GM18520 (cell line): ENCODE measurements around the gene AKAP12.

ENCODE experiments used
- ATAC-seq: cut with Tn5 transposase; IDR thresholded peaks from one replicate; pipeline ENCODE4 v1.9.1; 2021; ENCODE audit not compliant: unreplicated experiment

AKAP12 gene

GRCh38 chr6:151233731-151234130 lies 6.0 kb upstream of the AKAP12 start:
- ATAC-seq = no peak

DNA sequence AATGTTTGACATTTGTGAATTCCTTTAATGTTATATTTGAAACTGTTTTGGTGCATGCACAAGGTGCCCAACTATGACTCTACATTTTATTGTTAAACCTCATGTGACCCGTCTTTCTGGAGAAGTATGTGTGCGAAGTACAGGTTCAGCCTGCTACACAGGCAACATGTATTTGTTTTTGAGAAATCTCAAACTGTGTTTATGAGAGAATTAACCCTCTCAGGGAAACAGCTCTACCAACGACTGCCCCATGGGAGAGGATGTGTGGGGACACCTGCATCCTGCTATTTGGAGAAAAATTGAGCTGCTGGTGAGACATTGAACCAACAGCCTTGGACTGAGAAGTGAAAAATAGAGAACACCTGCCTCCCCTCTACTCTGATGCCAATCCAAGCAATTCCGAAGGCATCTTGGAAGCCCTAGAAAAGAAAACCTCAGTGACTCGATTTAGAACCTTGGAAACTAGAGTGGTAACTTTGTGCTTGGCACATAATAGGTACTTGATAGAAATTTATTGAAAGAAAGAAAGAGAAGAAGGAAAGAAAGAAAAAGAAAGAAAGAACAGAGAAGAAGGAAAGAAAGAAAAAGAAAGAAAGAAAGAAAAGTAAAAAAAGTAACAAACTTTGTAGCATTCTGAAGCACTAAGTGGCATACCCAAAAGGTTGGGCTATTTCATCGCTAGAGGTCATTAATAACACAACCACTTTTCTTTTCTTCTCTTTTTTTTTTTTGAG lies 2.9 kb upstream of the AKAP12 start:
- no peak for ATAC-seq

DNA sequence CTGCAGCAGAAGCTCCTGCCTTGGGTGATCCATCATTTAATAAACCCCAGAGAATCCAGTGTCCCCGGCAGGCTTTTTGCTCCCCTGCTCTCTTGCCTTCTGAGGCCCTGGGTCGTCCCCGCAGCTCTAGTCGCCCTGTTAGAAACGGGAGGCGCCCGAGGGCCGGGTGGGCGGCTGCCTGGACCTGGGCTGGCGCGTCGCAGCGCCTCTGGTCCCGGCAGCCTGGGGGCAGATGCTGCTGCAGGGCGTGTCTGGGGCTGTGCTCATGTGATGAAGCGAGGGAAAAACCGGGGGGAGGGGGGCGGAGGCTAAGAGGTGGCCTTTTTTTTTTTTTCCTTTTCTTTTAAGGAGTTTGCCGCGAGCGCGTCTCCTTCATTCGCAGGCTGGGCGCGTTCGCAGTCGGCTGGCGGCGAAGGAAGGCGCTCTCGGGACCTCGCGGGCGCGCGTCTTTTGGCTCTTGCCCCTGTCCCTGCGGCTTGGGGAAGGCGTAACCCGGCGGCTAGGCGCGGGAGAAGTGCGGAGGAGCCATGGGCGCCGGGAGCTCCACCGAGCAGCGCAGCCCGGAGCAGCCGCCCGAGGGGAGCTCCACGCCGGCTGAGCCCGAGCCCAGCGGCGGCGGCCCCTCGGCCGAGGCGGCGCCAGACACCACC lies 394 bp downstream of the AKAP12 start:
- no peak for ATAC-seq

GRCh38 chr6:151240791-151241642 lies 1.2 kb downstream of the AKAP12 start:
- ATAC-seq = no peak

DNA sequence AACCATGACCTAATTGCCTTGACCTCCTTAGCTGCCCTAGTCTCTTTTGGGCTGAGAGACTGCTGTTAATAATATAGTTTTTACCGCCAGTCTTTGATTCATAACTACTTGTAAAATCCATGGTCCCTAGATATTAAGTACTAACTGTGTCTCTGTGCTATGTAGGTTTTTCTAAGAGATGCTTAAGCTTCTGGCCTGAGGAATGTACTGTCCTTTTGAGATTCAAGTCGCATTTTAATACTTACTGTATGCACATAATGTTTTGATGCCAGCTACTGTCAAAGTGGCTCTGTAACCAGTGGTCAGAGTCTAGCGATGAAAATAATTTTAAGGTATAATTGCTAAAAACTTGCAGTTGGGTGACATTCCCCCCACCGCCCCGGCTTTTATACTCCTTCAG lies 2.1 kb downstream of the AKAP12 start:
- no peak for ATAC-seq

- no peak for ATAC-seq
Measured at GRCh38 chr6:151242420-151242861, 2.7 kb downstream of the AKAP12 start.

DNA sequence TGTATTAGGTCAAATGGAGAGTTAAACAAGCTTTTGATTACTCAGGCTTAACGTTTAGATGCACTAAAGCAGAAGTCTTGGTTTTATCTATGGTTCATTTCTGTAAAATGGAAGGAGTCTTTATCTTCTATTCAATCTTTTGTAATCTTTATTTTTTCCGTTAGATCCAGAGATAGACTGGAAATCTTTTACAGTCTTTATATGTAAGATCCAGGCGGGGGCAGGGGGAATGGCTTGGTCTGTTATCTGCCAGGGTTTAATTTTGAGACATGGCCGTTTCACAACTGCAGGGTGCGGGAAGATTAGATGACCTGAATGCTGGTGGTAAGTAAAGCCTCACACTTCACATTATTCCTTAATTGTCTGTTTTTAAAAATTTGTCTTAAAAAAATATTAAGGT lies 3.7 kb downstream of the AKAP12 start:
- no peak for ATAC-seq

- ATAC-seq = no peak
Measured at GRCh38 chr6:151247490-151247889, 7.7 kb downstream of the AKAP12 start.

DNA sequence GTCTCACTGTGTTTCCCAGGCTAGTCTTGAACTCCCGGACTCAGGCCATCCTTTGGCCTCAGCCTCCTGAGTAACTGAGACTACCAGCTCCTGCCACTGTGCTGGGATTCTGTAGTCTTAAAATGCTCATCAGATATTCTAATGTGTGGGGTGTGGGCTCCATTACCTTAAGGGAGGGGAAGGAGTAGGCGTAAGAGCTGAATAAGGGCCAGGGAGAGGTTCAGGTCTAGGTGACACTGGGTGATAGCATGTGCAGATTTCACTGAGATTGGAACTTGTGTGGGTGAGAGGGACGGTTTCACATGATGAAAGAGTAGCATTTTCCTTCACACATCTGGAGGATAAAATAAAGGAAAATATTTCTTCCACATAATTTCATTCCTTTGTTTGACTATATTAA lies 8.5 kb downstream of the AKAP12 start:
- no peak for ATAC-seq

- ATAC-seq = no peak
Measured at GRCh38 chr6:151252634-151253033, 12.9 kb downstream of the AKAP12 start.

GRCh38 chr6:151254451-151255081 lies 14.8 kb downstream of the AKAP12 start:
- ATAC-seq = no peak

DNA sequence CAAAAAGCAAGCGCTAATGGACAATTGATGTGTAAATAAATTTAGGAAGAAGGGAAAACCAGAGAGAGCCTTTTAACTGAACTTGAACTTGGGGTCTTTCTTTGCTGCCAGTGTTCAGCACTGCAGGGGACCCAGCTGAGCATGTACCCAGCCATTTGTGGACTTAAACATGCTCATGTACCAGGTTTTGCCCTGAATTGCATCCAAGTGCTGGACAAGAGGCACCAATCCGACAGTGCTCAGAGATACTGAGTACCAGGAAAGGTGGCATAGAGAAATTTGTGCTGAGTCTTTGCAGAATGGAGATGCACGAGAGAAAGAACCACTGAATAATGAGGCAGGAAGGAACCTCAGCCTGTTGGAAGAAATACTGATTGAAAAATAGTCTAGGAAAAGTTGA lies 16.0 kb downstream of the AKAP12 start:
- ATAC-seq = no peak

GRCh38 chr6:151257985-151258445 lies 18.2 kb downstream of the AKAP12 start:
- no peak for ATAC-seq

DNA sequence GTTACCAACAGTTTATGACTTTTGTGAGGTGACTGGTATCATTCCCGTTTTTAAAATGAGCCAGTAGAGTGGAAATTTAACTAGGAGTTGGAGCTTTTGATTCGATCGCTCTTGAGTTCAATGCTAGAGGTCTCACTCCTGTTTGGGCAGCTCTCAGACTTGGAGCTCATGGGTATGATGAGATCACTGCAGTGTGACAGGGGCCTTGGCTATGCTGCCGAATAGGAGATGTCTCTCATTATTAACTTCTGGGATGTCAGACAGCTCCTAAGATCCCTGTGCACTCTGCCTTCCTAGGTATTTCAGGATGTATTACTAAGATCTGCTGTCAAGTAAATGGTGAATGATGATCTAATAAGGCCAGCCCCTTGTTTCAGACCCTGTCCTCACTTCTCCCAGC lies 20.4 kb downstream of the AKAP12 start:
- no peak for ATAC-seq

DNA sequence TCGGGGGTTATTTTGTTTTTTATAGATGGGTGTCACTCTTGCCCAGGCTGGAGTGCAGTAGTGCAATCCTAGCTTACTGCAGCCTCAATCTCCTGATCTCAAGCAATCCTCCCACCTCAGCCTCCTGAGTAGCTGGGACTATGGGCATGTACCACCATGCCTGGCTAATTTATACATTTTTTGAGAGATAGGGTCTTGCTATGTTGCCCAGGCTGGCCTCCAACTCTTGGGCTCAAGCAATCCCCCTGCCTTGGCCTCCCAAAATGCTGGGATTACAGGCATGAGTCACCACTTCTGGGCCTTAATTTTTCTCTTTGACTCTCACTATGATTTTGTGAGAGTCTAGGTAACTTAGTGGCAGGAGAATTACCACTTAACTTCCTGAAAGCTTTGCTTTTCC lies 23.3 kb downstream of the AKAP12 start:
- ATAC-seq = no peak

GRCh38 chr6:151263967-151264366 lies 24.2 kb downstream of the AKAP12 start:
- no peak for ATAC-seq

GRCh38 chr6:151265282-151265681 lies 25.5 kb downstream of the AKAP12 start:
- no peak for ATAC-seq

DNA sequence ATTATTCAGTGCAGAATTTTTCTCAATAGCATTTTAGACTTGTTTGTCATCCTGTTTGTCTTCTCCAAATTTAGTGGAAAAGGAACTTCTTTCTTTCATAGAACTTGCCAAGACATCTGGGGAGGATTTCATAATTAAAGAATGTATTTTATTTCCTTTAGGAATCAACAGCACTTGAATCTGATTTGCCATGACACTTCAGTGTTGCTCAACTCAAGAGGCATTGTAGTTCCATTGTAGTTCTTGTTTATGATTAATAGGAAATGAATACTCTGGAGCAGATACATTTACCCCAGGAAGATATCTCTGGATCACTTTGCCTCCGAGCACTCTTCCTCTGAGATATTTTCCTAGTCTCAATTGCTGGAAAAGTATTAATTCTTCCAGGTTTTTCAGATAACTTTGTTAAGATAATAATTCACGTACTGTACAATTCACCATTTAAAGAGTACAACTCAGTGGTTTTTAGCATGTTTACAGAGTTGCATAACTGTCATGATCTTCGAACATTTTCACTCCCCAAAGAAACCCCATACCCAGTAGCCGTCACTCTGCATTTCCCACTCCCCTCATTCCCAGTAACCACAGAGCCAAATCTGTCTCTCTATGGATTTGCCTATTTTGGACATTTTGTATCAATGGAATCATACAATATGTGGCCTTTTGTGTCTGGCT lies 29.7 kb downstream of the AKAP12 start:
- no peak for ATAC-seq

GRCh38 chr6:151275121-151275520 lies 35.4 kb downstream of the AKAP12 start:
- no peak for ATAC-seq

- no peak for ATAC-seq
Measured at GRCh38 chr6:151275566-151275965, 35.8 kb downstream of the AKAP12 start.
